ENCODE data around the gene MYO3B.

MYO3B gene

GRCh38 chr2:170243898-170244297 is 66.0 kb downstream of the MYO3B start:
- no peak for DNase-seq (ENCODE audit: low spot score in 2 of 2)
- no peaks in the 10 kb centered on the region for H3K36me3 Mint-ChIP-seq
- no peak overlapping the region for H3K27ac Mint-ChIP-seq
- ATAC-seq (ENCODE audit: low read depth): no peak
- H3K27me3 Mint-ChIP-seq: peaks cover 8% of the 10 kb centered on the region
- no peaks in the 10 kb centered on the region for H3K4me1 Mint-ChIP-seq
- no peaks in the 10 kb centered on the region for H3K9me3 Mint-ChIP-seq
- H3K4me3 Mint-ChIP-seq: no peak overlapping the region

- DNase-seq (ENCODE audit: low spot score in 2 of 2) (no peak), ATAC-seq (ENCODE audit: low read depth) (no peak)
- H3K4me1 Mint-ChIP-seq: no peaks in the 10 kb centered on the region
- no peaks in the 10 kb centered on the region for H3K9me3 Mint-ChIP-seq
- H3K27ac Mint-ChIP-seq: no peak overlapping the region
- no peak overlapping the region for H3K4me3 Mint-ChIP-seq
- H3K27me3 Mint-ChIP-seq: peaks cover 9% of the 10 kb centered on the region
- no peaks in the 10 kb centered on the region for H3K36me3 Mint-ChIP-seq
These were observed 66.6 kb downstream of the MYO3B start for GRCh38 chr2:170244555-170244954.

DNA sequence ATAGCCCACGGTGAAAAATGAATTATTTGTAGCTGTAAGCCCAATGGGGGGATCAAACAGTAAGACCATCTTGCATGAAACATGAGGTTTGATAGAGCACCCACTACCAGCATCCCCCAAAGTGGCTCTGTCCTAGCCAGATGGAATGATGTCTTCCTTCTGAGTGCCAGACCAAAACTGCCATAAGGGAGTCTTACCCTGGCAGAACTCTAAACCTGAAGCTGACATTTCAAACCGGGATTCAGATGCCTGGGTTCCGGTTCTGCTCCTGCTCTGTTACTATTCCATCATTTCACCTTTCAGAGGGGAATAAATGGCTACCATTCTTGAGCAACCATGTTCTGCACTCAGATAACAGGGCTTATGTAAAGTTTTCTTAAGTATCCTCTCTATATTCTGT is 67.4 kb downstream of the MYO3B start:
- no peak for DNase-seq (ENCODE audit: low spot score in 2 of 2)
- H3K27me3 Mint-ChIP-seq: peaks cover 11% of the 10 kb centered on the region
- no peak for ATAC-seq (ENCODE audit: low read depth)
- H3K4me1 Mint-ChIP-seq: no peaks in the 10 kb centered on the region
- H3K27ac Mint-ChIP-seq: no peak overlapping the region
- H3K4me3 Mint-ChIP-seq: no peak overlapping the region
- no peaks in the 10 kb centered on the region for H3K9me3 Mint-ChIP-seq
- no peaks in the 10 kb centered on the region for H3K36me3 Mint-ChIP-seq

DNA sequence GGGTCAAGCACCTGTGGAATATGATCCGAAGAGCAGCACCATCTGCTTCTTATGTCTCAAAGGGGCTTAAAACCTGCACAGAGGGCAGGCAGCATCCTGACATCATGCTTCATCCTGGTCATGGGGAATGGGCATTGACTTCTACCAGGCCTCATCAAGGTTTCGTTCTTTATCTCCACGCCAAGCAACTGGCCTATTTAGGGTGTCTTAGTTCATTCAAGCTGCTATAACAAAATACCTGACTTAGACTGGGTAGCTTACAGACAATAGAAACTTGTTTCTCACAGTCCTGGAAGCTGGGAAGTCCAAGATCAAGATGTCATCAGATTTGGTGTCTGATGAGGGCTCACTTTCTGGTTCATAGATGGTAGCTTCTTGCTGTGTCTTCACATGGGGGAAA is 69.4 kb downstream of the MYO3B start:
- DNase-seq (ENCODE audit: low spot score in 2 of 2) (no peak), ATAC-seq (ENCODE audit: low read depth) (no peak)
- Mint-ChIP-seq H3K27ac (no peak overlapping the region), H3K27me3 (peaks cover 11% of the 10 kb centered on the region), H3K36me3 (no peaks in the 10 kb centered on the region), H3K4me3 (no peak overlapping the region), H3K4me1 (no peaks in the 10 kb centered on the region), H3K9me3 (no peaks in the 10 kb centered on the region)

- no peak for DNase-seq (ENCODE audit: low spot score in 2 of 2)
- no peaks in the 10 kb centered on the region for H3K36me3 Mint-ChIP-seq
- H3K4me1 Mint-ChIP-seq: no peaks in the 10 kb centered on the region
- no peak overlapping the region for H3K4me3 Mint-ChIP-seq
- peaks cover 15% of the 10 kb centered on the region for H3K27me3 Mint-ChIP-seq
- H3K27ac Mint-ChIP-seq: no peak overlapping the region
- no peak for ATAC-seq (ENCODE audit: low read depth)
- peaks cover 1% of the 10 kb centered on the region for H3K9me3 Mint-ChIP-seq
These were observed 70.0 kb downstream of the MYO3B start for GRCh38 chr2:170247882-170248393.

DNA sequence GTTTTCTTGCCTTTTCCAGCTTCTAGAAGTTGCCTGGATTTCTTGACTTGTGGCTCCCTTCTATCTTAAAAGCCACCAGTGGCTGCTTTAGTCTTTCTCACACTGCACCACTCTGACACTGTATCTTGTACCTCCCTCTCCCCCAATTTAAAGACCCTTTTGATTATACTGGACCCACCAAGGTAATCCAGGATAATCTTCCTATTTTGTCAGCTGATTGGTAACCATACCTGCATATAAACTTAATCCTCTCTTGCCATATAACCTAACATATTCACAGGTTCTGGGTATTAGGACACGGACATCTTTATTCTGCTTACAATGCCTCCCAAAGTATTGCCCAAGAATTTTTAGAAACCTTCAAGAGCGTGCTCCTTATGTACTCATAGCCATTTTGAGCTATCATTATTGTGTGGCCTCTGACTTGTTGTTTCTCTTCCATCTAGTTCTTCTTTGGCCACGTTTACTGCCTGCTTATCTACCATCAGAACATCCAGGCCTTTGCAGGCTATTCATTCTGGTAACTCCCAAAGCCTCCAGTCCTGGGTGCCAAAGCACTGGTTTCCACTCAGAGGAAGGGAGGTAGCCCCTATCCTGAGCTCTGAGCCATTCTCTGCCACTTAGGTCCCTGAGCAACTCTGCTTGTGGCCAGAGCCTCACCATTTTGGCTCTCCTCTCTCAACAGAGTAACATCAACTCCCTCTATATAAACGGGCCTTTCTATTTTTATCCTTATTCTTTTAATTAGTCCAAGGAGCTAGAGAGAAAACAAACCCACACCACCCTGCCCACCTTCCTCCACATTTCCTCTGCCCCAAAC is 70.8 kb downstream of the MYO3B start:
- Mint-ChIP-seq H3K4me1 (no peaks in the 10 kb centered on the region), H3K27ac (no peak overlapping the region), H3K4me3 (no peak overlapping the region), H3K9me3 (peaks cover 5% of the 10 kb centered on the region), H3K27me3 (peaks cover 20% of the 10 kb centered on the region), H3K36me3 (no peaks in the 10 kb centered on the region)
- no peak for DNase-seq (ENCODE audit: low spot score in 2 of 2)
- no peak for ATAC-seq (ENCODE audit: low read depth)

- Mint-ChIP-seq H3K27ac (no peak overlapping the region), H3K4me3 (no peak overlapping the region), H3K36me3 (no peaks in the 10 kb centered on the region), H3K4me1 (no peaks in the 10 kb centered on the region), H3K27me3 (peaks cover 19% of the 10 kb centered on the region), H3K9me3 (peaks cover 5% of the 10 kb centered on the region)
- DNase-seq (ENCODE audit: low spot score in 2 of 2): no peak
- no peak for ATAC-seq (ENCODE audit: low read depth)
These were observed 71.8 kb downstream of the MYO3B start for GRCh38 chr2:170249761-170250160.

DNA sequence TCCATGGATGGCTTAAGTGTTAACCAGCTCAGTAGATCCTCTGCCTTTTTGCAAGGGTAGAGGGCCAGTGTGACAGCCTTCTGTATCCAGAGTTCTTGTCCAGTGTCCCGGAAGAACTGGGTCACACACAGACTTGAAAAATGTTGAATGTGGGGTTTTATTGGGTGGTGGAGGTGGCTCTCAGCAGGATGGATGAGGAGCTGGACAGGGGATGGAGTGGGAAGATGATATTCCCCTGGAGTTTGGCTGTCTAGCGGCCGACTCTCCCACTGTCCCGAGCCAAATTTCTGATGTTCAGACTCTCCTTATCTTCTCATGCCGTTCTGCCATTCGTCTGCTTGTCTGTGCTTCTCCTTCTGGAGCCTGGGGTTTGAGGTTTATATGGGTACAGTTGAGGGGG is 72.6 kb downstream of the MYO3B start:
- peaks cover 17% of the 10 kb centered on the region for H3K27me3 Mint-ChIP-seq

GRCh38 chr2:170252414-170252813 is 74.5 kb downstream of the MYO3B start:
- H3K9me3 Mint-ChIP-seq: peaks cover 5% of the 10 kb centered on the region
- H3K36me3 Mint-ChIP-seq: no peaks in the 10 kb centered on the region
- no peak overlapping the region for H3K4me3 Mint-ChIP-seq
- ATAC-seq (ENCODE audit: low read depth) (no peak), DNase-seq (ENCODE audit: low spot score in 2 of 2) (no peak)
- peaks cover 16% of the 10 kb centered on the region for H3K27me3 Mint-ChIP-seq
- no peaks in the 10 kb centered on the region for H3K4me1 Mint-ChIP-seq
- no peak overlapping the region for H3K27ac Mint-ChIP-seq

More for the DNA sequence above, 72.6 kb downstream of the MYO3B start:
- DNase-seq (ENCODE audit: low spot score in 2 of 2): no peak
- Mint-ChIP-seq H3K9me3 (peaks cover 5% of the 10 kb centered on the region), H3K4me1 (no peaks in the 10 kb centered on the region), H3K4me3 (no peak overlapping the region), H3K36me3 (no peaks in the 10 kb centered on the region), H3K27ac (no peak overlapping the region)
- no peak for ATAC-seq (ENCODE audit: low read depth)

DNA sequence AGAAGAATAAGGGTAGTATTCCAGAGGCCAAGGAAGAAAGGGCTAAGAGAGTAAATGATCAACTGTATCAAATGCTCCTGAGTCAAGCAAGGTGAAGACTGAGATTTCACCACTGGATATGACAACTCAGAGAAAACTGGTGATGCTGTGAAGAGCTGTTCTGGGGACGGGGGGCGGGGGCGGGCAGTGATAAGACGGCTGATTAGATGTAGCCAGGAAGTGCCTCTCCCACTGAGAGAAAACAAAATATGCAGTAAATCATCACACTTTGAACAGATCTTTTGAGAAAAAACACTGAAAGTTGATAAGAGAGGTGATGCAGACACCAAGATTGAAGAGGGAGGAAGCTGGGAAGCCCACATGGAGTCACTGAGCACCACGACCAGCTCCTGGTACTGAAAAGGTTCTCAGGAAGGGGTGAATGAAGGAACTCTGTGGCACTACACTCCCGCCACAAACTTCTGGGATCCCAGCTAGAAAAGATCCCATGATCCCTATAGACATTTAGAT is 75.8 kb downstream of the MYO3B start:
- Mint-ChIP-seq H3K27ac (no peak overlapping the region), H3K36me3 (no peaks in the 10 kb centered on the region), H3K4me3 (no peak overlapping the region), H3K27me3 (peaks cover 16% of the 10 kb centered on the region), H3K4me1 (no peaks in the 10 kb centered on the region), H3K9me3 (peaks cover 5% of the 10 kb centered on the region)
- no peak for DNase-seq (ENCODE audit: low spot score in 2 of 2)
- ATAC-seq (ENCODE audit: low read depth): no peak

DNA sequence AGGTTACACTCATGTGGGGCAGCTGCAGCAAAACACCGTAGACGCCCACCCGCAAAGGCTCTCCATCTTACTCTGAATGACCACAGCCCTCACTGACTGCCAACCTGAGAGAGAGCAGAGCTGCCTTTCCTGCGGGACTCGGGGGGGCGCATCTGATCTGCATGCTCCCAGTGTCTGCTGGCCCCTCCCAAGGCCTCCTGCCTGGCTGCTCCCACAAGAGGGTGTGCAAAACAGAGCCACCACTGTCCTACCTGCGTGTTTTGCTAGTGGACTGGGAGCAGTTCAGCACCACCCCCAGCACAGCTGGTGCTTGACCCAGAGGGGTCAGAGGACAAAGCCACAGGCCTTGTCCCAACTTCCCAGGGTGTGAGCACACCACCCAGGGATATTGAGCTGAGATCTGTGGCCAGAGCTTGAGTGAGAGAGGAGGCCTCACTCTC is 76.4 kb downstream of the MYO3B start:
- H3K36me3 Mint-ChIP-seq: no peaks in the 10 kb centered on the region
- H3K27me3 Mint-ChIP-seq: peaks cover 13% of the 10 kb centered on the region
- H3K4me3 Mint-ChIP-seq: no peak overlapping the region
- H3K9me3 Mint-ChIP-seq: peaks cover 5% of the 10 kb centered on the region
- DNase-seq (ENCODE audit: low spot score in 2 of 2) (no peak), ATAC-seq (ENCODE audit: low read depth) (no peak)
- no peaks in the 10 kb centered on the region for H3K4me1 Mint-ChIP-seq
- no peak overlapping the region for H3K27ac Mint-ChIP-seq

DNA sequence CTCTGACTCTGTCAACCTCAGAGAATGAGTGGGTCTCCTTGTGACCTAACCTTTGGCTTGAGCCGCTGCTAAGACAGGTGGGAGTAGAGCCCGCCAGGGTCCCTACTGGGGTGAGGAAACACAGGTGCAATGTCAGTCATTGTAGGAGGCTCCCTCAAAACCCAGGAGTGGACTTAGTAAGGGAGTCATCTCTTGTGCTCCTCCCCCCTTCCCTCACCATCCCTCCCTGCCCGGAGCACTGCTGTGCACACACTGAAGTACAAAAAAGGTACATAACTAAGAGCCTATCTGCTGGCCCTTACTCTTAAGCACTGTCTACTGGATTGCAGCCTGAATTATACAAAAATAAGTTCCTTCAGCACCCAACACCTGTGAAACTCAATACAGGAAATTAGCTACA is 77.2 kb downstream of the MYO3B start:
- Mint-ChIP-seq H3K36me3 (no peaks in the 10 kb centered on the region), H3K9me3 (peaks cover 5% of the 10 kb centered on the region), H3K27me3 (peaks cover 11% of the 10 kb centered on the region), H3K27ac (no peak overlapping the region), H3K4me1 (no peaks in the 10 kb centered on the region), H3K4me3 (no peak overlapping the region)
- ATAC-seq (ENCODE audit: low read depth): no peak
- no peak for DNase-seq (ENCODE audit: low spot score in 2 of 2)

- Mint-ChIP-seq H3K27me3 (peaks cover 11% of the 10 kb centered on the region), H3K4me3 (no peak overlapping the region), H3K36me3 (no peaks in the 10 kb centered on the region), H3K27ac (no peak overlapping the region), H3K9me3 (peaks cover 7% of the 10 kb centered on the region), H3K4me1 (no peaks in the 10 kb centered on the region)
- no peak for DNase-seq (ENCODE audit: low spot score in 2 of 2)
- ATAC-seq (ENCODE audit: low read depth): no peak
These were observed 78.0 kb downstream of the MYO3B start for GRCh38 chr2:170255971-170256370.

DNA sequence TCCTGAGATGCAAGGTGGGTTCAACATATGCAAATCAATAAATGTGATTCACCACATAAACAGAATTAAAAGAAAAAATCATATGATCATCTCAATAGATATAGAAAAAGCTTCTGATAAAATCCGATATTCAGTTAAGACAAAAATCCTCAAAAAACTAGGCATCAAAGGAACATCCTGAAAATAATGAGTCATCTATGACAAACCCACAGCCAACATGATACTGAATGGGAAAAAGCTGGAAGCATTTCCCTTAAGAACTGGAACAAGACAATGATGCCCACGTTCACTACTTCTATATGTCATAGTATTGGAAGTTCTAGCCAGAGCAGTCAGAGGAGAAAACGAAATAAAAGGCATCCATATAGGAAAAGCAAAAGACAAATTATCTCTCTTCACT is 80.4 kb downstream of the MYO3B start:
- no peak overlapping the region for H3K27ac Mint-ChIP-seq
- ATAC-seq (ENCODE audit: low read depth) (no peak), DNase-seq (ENCODE audit: low spot score in 2 of 2) (no peak)
- H3K9me3 Mint-ChIP-seq: peaks cover 5% of the 10 kb centered on the region
- H3K4me3 Mint-ChIP-seq: no peak overlapping the region
- peaks cover 5% of the 10 kb centered on the region for H3K27me3 Mint-ChIP-seq
- H3K36me3 Mint-ChIP-seq: no peaks in the 10 kb centered on the region
- no peaks in the 10 kb centered on the region for H3K4me1 Mint-ChIP-seq

- no peak overlapping the region for H3K27ac Mint-ChIP-seq
- no peak for DNase-seq (ENCODE audit: low spot score in 2 of 2)
These were observed 82.2 kb downstream of the MYO3B start for GRCh38 chr2:170260188-170260587.

More at GRCh38 chr2:170260188-170260587, 82.2 kb downstream of the MYO3B start:
- no peak overlapping the region for H3K4me3 Mint-ChIP-seq
- H3K4me1 Mint-ChIP-seq: no peaks in the 10 kb centered on the region
- no peaks in the 10 kb centered on the region for H3K36me3 Mint-ChIP-seq
- peaks cover 2% of the 10 kb centered on the region for H3K27me3 Mint-ChIP-seq
- ATAC-seq (ENCODE audit: low read depth): no peak
- H3K9me3 Mint-ChIP-seq: peaks cover 3% of the 10 kb centered on the region

All from memory B cell (primary cell).